HG03558 (cell line): ENCODE results near the gene RICTOR.

ENCODE experiments used
- ATAC-seq: cut with Tn5 transposase; IDR thresholded peaks from one replicate; pipeline ENCODE4 v1.9.1; 2021; ENCODE audit warnings: moderate number of reproducible peaks; ENCODE audit not compliant: unreplicated experiment; ENCODE audit errors: extremely low read depth

RICTOR gene

GRCh38 chr5:39100851-39101396 is 26.7 kb upstream of the RICTOR start:
- no peak for ATAC-seq

- no peak for ATAC-seq
Observed at GRCh38 chr5:39100301-39100850, 26.2 kb upstream of the RICTOR start.

- no peak for ATAC-seq
Observed at GRCh38 chr5:39099831-39100230, 25.6 kb upstream of the RICTOR start.

- no peak for ATAC-seq
Observed at GRCh38 chr5:39093352-39093751, 19.2 kb upstream of the RICTOR start.

DNA sequence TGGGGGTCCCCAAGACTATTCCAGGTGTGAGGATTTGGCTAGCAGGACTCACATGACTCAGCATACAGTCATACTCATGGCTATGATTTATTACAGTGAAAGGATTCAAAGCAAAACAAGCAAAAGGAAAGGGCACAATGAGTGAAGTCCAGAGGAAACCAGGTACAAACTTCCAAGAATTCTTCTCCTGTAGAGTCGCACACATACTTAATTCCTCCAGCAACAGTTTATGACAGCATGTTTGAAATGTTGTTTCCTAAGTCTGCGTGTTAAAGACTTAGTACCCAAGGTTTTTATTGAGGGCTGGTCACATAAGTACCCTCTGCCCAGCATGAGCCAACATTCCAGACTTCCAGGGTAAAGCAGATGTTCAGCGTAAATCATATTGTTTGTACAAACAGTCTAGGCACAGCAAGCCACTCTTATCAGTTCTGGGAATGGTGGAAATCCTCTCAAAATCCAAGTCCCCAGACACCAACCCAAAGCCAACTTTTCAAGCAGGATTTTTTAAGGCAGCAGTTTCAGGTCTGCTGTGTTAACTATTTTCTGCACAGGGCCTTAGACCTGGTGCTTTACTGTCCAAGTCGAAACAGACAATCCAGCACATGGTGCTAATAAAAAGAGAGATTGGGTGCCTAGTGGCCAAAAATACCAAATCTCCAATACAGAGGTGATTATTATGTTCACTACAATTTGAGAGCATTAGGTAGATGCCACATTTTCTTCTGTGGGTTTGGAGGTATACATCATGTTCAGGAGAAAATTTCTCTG is 18.6 kb upstream of the RICTOR start:
- no peak for ATAC-seq

DNA sequence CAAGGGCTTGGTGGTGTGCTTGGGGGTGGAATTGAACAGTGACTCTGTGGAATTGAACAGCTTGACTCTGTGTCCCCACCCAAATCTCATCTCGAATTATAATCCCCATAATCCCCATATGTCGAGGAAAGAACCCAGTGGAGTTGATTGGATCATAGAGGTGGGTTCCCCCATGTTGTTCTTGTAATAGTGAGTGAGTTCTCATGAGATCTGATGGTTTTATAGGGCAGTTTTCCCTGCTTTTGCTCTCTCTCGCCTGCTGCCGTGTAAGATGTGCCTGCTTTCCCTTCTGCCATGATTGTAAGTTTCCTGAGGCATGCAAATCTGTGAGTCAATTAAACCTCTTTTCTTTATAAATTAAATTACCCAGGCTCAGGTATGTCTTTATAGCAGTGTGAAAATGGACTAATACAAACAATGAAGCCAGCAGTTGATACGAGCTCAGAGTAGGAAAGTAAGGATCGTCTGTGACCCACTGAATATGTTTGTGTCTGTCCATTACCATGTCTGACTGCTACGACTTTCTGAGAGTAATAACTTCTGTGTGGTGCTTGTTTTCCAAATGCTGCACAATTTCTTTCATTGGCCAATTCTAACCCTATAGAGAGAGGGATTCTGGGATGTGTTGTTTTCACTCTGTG is 17.9 kb upstream of the RICTOR start:
- no peak for ATAC-seq

GRCh38 chr5:39083968-39084367 is 9.8 kb upstream of the RICTOR start:
- ATAC-seq, result no peak

- no peak for ATAC-seq
Observed at GRCh38 chr5:39082995-39083394, 8.8 kb upstream of the RICTOR start.

DNA sequence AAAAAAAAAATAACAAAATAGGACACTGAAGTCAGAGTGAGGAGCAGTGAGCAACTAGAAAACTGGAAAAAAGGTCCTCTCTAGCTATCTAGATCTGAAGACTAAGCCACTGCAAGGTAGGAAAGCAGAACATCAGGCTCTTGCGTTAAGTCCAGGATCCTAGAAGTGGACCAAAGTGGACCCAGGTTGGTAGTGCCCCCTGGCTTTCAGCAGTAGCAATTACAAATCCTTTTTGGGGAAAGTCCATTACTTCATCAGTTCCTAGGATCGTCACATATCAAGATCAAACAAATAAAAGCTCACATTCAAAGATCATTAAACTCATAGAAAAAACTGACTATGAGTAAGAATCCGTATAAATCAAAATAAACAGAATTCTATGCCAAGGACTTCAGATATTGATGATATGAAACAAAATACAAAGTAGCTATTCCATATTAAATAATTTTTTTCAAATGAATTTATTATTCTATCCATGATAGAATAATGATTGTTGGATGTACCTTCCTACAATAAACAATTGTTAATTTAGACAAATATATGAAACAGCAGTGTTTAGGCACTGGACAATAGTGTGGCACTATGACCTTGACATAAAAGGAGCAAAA is 6.5 kb upstream of the RICTOR start:
- no peak for ATAC-seq

DNA sequence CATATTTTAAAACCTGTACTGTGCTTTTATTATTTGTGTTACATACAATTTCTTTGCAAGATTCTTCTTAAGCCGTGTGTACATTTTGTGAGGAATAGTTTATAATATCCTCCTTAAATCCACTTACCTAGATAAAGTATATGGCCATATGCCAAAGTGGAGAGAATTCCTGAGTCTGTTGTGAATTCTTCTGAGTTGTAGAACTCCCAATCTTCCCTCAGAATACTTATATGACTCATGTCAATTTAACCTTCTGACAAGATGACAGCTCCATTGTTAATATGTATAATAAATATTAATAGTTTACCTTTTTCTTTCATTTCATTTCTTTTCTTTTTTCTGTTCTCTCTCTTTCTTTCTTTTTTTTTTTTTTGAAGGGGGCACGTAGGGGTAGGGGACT is 6.0 kb upstream of the RICTOR start:
- ATAC-seq, result no peak

DNA sequence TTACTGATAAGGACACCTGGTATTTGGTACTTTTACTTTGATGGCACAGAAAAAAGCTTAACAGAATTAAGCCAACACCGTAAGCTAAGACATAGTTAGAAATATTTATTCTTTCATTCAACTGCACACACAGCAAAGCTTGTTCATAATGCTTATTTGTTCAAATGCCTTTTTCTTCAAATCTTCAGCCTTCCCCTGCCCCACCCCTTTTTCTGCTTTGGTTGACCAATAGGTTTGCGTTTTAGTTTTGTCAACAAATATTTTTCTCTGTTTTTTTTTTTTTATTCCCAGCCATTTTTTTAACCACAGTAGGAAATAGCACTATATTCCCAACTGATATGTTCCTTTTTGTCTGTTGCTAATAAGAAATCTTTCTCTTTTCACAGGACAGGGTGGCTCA is 4.9 kb upstream of the RICTOR start:
- ATAC-seq, result no peak

- ATAC-seq, result peak; percentile 19
Observed at GRCh38 chr5:39076757-39077728, 2.8 kb upstream of the RICTOR start.

DNA sequence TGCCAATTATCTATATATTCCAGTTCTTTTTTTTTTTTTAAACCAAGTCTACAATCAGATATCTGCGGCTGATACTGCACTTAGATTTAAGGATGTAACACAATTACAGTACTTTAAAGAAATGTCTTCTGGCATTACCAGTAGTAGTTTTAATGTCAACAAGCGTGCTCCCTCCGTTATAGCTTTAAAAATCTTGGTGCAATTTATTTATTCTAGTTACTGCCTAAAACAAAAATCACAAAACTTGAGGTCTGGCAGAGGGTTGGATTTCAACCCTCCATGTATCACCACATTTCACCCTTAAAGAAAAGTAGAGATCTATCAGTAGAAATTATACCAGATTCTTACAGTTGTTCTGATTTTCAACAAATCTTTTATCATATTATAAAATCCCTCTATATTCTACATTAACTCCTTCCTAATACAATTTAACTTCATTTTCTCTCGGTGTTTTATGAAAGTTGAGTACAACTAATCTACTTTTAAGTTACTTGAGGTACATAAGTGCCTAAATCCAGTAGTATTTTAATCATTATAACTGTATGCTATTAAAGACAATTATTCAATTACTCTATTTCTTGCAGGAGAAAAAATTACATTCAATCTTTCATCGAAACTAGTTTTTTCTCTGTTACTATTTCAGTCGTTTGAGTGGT is 2.0 kb upstream of the RICTOR start:
- ATAC-seq, result no peak

- ATAC-seq, result peak; percentile 7
Observed at GRCh38 chr5:39073767-39074016, 507 bp downstream of the RICTOR start.

- peak; percentile 18 for ATAC-seq
Observed at GRCh38 chr5:39072925-39073766, 1.1 kb downstream of the RICTOR start.

DNA sequence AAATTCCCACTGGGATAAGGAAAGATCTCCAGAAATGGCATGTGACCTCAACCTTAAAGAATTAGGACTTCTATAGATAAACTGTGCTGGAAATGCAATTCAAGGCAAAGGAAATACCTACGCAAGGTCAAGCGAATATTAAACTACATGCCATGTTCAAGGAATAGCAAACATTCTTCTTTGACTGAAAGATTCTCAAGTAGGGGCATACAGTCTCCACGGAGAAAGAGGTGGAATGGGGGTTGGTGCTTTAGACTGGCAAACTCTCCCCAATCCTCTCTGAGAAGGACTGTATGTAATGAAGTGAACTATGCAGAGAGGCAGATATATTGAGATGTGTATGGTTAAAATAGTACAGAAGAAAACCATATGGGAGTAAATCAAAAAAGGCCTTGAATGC is 6.1 kb downstream of the RICTOR start:
- no peak for ATAC-seq

DNA sequence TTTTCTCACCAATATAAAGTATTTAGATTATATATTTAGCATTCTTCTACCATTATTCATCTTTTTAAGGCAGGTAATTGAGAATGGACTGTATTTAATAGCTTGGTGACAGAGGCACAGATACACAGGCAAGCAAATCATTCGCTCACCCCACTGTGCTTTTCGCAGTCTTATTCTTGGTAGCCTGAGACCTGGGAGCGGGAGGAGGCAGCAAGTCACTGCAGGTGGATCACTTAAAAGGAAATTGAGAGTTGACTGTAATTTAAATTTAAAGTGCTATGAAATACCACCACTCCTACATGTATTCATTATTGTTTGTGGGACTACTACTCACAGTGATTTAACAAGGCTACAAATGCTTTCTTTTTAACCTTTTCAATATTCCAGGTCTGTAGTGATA is 9.7 kb downstream of the RICTOR start:
- no peak for ATAC-seq

GRCh38 chr5:39063037-39063436 is 11.2 kb downstream of the RICTOR start:
- ATAC-seq, result no peak

GRCh38 chr5:39062530-39062929 is 11.7 kb downstream of the RICTOR start:
- no peak for ATAC-seq
